ENCODE measurements around the gene ANKRD24.

DNA sequence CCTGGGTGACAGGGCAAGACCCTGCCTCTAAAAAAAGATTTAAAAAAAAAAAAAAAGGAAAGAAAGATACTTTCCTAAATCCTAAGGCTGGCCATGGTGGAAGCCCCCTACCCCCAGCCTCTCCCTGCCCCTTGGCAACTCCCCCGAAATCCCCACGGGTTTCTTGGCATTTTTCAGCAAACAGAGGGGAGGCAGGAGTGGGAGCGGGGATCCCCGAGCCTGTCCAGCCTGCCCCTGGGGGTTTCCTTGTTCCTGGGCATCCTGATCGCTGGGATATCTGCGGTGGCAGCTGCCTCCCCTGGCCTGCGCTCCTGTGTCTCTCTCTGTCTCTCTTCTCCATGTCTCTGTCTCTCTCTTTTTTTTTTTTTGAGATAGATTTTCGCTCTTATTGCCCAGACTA is 43.4 kb downstream of the ANKRD24 start:
- TF ChIP-seq, protein P1, sequence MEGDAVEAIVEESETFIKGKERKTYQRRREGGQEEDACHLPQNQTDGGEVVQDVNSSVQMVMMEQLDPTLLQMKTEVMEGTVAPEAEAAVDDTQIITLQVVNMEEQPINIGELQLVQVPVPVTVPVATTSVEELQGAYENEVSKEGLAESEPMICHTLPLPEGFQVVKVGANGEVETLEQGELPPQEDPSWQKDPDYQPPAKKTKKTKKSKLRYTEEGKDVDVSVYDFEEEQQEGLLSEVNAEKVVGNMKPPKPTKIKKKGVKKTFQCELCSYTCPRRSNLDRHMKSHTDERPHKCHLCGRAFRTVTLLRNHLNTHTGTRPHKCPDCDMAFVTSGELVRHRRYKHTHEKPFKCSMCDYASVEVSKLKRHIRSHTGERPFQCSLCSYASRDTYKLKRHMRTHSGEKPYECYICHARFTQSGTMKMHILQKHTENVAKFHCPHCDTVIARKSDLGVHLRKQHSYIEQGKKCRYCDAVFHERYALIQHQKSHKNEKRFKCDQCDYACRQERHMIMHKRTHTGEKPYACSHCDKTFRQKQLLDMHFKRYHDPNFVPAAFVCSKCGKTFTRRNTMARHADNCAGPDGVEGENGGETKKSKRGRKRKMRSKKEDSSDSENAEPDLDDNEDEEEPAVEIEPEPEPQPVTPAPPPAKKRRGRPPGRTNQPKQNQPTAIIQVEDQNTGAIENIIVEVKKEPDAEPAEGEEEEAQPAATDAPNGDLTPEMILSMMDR (IDR thresholded peaks at IDR 0.05; ENCODE audit: insufficient read depth, low read length, poor library complexity, severe bottlenecking), result no peak
- no peak for TF ChIP-seq EZH2phosphoT487 (conservative IDR thresholded peaks at IDR 0.05; ENCODE audit: low read length)
